ENCODE measurements around the gene AGPAT3. TPM values are rescaled to one million over a fixed set of nuclear protein-coding genes. Genes with fewer than 3 reads are reported as not detected.

Gene AGPAT3
- total RNA-seq, 4 donors from 2014 or later = 63.5 to 225 (median 161) TPM

DNA sequence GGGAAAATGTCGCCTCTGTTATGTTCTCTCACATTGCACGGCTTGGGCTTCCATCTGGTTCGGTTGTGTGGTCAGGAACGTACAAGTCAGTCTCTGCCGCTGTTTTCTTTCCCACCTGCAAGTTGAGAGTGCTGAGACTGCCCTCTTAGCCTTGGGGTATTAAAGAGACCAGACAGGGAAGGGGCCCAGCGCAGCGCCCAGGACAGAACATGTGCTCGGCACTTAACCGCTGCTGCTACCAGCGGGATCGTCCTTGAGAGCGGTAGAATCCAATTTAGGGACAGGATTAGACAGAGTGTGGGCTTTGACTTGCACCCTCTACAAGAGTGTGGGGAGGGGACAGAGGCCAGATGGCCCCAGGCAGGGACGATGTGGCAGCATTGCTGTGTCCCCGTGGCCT, 17.7 kb upstream of the AGPAT3 start:
- H3K36me3 ChIP-seq = no peaks in the 10 kb centered on the region
- no peak overlapping the region for H3K27ac ChIP-seq
- no peaks in the 10 kb centered on the region for H3K4me1 ChIP-seq
- no peak overlapping the region for H3K4me3 ChIP-seq
- no peak for DNase-seq
- no peak for TF ChIP-seq POLR2A (IDR thresholded peaks at IDR 0.05)
- TF ChIP-seq, protein P1, sequence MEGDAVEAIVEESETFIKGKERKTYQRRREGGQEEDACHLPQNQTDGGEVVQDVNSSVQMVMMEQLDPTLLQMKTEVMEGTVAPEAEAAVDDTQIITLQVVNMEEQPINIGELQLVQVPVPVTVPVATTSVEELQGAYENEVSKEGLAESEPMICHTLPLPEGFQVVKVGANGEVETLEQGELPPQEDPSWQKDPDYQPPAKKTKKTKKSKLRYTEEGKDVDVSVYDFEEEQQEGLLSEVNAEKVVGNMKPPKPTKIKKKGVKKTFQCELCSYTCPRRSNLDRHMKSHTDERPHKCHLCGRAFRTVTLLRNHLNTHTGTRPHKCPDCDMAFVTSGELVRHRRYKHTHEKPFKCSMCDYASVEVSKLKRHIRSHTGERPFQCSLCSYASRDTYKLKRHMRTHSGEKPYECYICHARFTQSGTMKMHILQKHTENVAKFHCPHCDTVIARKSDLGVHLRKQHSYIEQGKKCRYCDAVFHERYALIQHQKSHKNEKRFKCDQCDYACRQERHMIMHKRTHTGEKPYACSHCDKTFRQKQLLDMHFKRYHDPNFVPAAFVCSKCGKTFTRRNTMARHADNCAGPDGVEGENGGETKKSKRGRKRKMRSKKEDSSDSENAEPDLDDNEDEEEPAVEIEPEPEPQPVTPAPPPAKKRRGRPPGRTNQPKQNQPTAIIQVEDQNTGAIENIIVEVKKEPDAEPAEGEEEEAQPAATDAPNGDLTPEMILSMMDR (IDR thresholded peaks at IDR 0.05) = no peak
- no peaks in the 10 kb centered on the region for H3K27me3 ChIP-seq
- H3K9me3 ChIP-seq = no peaks in the 10 kb centered on the region

DNA sequence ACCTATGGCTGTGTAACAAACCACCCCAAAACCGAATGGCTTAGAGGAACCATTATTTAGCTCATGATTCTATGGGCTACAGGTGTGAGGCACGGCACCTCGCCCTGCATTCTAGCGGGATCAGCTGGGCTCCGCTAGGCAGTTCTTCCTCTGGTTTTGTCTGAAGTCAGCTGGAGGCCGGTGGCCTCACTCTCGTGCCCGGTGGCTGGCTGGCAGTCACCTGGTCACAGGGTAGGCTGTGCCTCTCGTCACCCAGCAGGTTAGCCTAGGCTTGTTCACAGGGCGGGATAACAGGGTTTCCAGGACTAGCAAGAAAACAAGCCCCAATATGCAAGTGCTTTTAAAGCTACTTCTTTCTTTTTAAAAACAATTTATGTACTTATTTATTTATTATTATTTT, 16.3 kb upstream of the AGPAT3 start:
- Histone ChIP-seq H3K4me1 (no peaks in the 10 kb centered on the region), H3K27ac (no peak overlapping the region), H3K27me3 (no peaks in the 10 kb centered on the region), H3K4me3 (no peak overlapping the region), H3K9me3 (no peaks in the 10 kb centered on the region), H3K36me3 (no peaks in the 10 kb centered on the region)
- TF ChIP-seq POLR2A (IDR thresholded peaks at IDR 0.05) = no peak
- TF ChIP-seq, protein P1 (IDR thresholded peaks at IDR 0.05) = no peak
- DNase-seq = no peak

DNA sequence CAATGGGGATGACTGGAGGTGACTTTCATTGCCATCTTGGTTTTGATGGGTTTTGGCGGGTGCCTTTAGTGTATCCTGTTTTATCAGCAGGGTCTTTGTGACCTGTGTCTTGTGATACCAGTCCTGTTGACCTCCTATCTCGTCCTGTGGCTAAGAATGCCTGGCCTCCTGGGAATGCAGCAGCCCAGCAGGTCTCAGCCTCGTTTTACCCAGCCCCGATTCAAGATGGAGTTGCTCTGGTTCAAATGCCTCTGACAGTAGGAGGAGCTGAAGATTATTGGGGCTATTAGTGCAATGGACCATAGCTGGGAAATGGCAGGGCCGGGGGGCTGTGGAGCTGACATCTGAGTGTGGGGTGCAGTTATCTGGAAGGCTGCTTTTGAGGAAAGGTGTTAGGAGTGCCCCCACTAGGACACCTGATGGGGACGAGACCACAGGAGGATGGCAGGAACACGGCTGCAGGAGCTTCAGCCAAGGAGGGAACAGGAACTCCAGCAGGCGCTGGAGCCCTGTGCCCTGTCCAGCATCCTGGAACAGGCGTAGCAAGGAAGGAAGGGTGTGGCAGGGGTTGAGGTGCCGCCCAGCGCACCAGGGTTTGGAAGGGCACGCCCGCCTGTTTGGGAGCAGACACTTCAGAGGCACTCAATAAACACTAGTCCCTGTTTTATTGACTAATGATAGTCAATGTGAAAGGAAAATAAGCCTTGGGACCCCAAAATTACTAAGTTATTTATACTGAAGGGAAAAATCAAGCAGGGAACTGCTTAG, 15.3 kb upstream of the AGPAT3 start:
- no peaks in the 10 kb centered on the region for H3K4me1 ChIP-seq
- H3K4me3 ChIP-seq = no peak overlapping the region
- H3K27ac ChIP-seq = no peak overlapping the region
- H3K36me3 ChIP-seq = no peaks in the 10 kb centered on the region
- no peak for DNase-seq
- TF ChIP-seq POLR2A (IDR thresholded peaks at IDR 0.05) = no peak
- TF ChIP-seq, protein P1 (IDR thresholded peaks at IDR 0.05) = no peak
- H3K27me3 ChIP-seq = no peaks in the 10 kb centered on the region
- no peaks in the 10 kb centered on the region for H3K9me3 ChIP-seq

DNA sequence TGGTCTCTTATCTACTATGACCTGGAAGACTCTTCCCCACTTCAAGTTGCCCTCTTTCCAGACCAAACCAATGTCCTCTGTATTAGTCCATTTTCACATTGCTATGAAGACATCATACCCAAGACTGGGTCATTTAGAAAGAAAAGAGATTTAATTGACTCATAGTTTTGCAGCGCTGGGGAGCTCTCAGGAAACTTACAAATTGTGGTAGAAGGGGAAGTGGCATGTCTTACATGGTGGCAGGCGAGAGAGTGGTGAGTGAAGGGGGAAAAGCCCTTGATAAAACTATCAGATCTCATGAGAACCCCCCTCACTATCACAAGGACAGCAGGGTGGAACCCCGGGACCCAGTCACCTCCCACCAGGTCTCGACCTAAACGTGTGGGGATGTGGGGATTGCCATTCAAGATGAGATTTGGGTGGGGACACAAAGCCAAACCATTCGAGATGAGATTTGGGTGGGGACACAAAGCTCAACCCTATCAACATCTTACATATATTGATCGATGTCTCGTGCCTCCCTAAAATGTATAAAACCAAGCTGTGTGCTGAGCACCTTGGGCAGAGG, 14.2 kb upstream of the AGPAT3 start:
- Histone ChIP-seq H3K4me3 (no peak overlapping the region), H3K9me3 (no peaks in the 10 kb centered on the region), H3K27ac (no peak overlapping the region), H3K27me3 (no peaks in the 10 kb centered on the region), H3K36me3 (no peaks in the 10 kb centered on the region), H3K4me1 (no peaks in the 10 kb centered on the region)
- no peak for TF ChIP-seq POLR2A (IDR thresholded peaks at IDR 0.05)
- TF ChIP-seq, protein P1 (IDR thresholded peaks at IDR 0.05) = no peak
- DNase-seq = no peak

DNA sequence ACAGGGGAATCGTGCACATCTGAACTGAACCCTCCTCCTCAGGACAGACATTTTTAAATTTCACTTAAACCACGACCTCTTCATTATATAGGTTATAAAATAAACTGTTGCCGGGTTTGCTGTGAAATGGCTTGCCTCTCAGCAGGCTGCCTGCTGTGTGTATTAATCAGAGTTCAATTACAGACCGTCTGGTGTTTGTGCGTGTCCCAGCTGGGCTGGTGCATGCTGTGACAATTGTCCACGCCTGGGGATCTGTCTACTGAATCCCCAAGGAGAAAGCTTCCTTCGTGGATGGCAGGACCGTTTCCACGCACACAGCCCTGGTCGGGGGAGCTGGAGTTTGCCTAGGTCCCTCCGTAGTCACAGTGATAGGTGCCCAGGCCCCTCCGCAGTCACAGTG, 13.4 kb upstream of the AGPAT3 start:
- TF ChIP-seq, protein P1 (IDR thresholded peaks at IDR 0.05) = no peak
- no peak for TF ChIP-seq POLR2A (IDR thresholded peaks at IDR 0.05)
- Histone ChIP-seq H3K36me3 (no peaks in the 10 kb centered on the region), H3K27me3 (no peaks in the 10 kb centered on the region), H3K4me3 (no peak overlapping the region), H3K27ac (no peak overlapping the region), H3K4me1 (no peaks in the 10 kb centered on the region), H3K9me3 (no peaks in the 10 kb centered on the region)
- no peak for DNase-seq
